ENCODE data around the gene TSEN34. TPM values are rescaled to one million over a fixed set of nuclear protein-coding genes. Genes with fewer than 3 reads are reported as not detected.

The TSEN34 gene
- polyA plus RNA-seq, 1 of the 3 experiments (the other 2 are of a cell fraction) = 82.1 TPM

DNA sequence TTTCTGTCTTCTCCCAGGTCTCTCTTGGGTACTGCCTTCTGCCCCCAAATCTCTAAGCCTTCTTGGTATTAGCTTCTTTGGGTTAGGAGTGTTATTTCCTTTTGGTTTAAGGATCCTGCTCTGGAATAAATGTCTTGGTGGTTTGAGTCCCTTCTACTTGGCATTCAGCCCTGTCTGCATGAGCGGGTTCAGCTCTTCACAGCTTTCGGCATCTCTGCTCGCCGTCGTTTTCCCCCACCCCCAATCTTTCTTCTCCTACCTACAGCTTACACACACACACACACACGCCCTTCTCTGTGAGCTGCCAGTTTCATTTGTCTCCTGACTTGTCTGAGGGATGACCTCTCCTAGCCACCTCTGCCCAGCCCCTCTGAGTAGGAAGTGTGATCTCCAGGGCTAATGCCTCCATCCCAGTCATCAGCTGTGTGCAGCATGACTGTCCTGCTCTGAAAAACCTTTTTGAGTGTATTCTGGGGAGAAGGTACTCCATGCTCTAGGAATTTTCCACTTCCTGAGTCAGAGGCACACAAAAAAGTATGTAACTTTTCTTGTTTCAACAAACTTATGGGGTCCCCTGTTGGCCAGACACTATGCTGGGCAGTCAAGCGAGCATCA lies 48.8 kb upstream of the TSEN34 start:
- Histone ChIP-seq H3K4me1 (ENCODE audit: control insufficient read depth in 1 of 2, insufficient read depth in 2 of 2, low read depth in 1 of 2, low read length in 1 of 2) (peaks cover 0 to 14% of the 10 kb centered on the region in 2 experiments; a peak in 1 of 4 replicates), H3K27me3 (ENCODE audit: insufficient read depth) (no peaks in the 10 kb centered on the region), H3K9me3 (no peaks in the 10 kb centered on the region), H3K4me3 (ENCODE audit: low read depth in 2 of 2, low read length in 1 of 2) (no peak overlapping the region), H3K9ac (no peak overlapping the region), H3K9me2 (no peaks in the 10 kb centered on the region), H4K20me1 (ENCODE audit: insufficient read depth) (peaks cover 47% of the 10 kb centered on the region), H3K4me2 (no peak overlapping the region), H3F3A (replicated peaks; ENCODE audit: insufficient read depth) (no peaks in the 10 kb centered on the region), H3K27ac (ENCODE audit: low read depth in 2 of 2, low read length in 1 of 2) (no peak overlapping the region), H3K79me2 (ENCODE audit: insufficient read depth) (peaks cover 56% of the 10 kb centered on the region), H2AFZ (ENCODE audit: low read depth) (no peak overlapping the region), H3K36me3 (replicated peaks in 1 of 2; ENCODE audit: control insufficient read depth in 1 of 2, insufficient read depth in 2 of 2, low read length in 1 of 2) (peaks cover 29 to 77% of the 10 kb centered on the region in 2 experiments)
- WGBS (ENCODE audit: low lambda C conversion rate) = 93% methylated on average over 7 of the region's 7 CpGs
- CTCF ChIA-PET = no interaction called here
- DNase-seq = no peak
- POLR2A ChIA-PET = interaction anchor here (1.0 kb wide), 1 partner anchor 13 kb away, joined by 3 read pairs; no protein-coding TSS in a partner anchor
- TF ChIP-seq RFX5 (IDR thresholded peaks at IDR 0.05; ENCODE audit: low read length) = no peak
- no peak for TF ChIP-seq RCOR1 (IDR thresholded peaks at IDR 0.05; ENCODE audit: low read length)
- no peak for TF ChIP-seq ELF1 (IDR thresholded peaks at IDR 0.05)
- no peak for TF ChIP-seq MEF2A (IDR thresholded peaks at IDR 0.05; ENCODE audit: borderline replicate concordance, low read depth)
- no peak for TF ChIP-seq POLR2AphosphoS5 (IDR thresholded peaks at IDR 0.05; ENCODE audit: low read depth, low read length)
- no peak for TF ChIP-seq GATA2 (CRISPR knock-in tag; IDR thresholded peaks at IDR 0.05)
- no peak for TF ChIP-seq GABPA (IDR thresholded peaks at IDR 0.05; ENCODE audit: low read depth)
- TF ChIP-seq, protein P1, sequence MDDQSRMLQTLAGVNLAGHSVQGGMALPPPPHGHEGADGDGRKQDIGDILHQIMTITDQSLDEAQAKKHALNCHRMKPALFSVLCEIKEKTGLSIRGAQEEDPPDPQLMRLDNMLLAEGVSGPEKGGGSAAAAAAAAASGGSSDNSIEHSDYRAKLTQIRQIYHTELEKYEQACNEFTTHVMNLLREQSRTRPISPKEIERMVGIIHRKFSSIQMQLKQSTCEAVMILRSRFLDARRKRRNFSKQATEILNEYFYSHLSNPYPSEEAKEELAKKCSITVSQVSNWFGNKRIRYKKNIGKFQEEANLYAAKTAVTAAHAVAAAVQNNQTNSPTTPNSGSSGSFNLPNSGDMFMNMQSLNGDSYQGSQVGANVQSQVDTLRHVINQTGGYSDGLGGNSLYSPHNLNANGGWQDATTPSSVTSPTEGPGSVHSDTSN (IDR thresholded peaks at IDR 0.05) = no peak
- TF ChIP-seq TCF12 (IDR thresholded peaks at IDR 0.05) = no peak
- TF ChIP-seq TAF1 (IDR thresholded peaks at IDR 0.05; ENCODE audit: borderline replicate concordance, low read depth, low read length) = no peak
- TF ChIP-seq EZH2phosphoT487 (IDR thresholded peaks at IDR 0.05; ENCODE audit: borderline replicate concordance, low read depth) = no peak
- TF ChIP-seq, protein P2, sequence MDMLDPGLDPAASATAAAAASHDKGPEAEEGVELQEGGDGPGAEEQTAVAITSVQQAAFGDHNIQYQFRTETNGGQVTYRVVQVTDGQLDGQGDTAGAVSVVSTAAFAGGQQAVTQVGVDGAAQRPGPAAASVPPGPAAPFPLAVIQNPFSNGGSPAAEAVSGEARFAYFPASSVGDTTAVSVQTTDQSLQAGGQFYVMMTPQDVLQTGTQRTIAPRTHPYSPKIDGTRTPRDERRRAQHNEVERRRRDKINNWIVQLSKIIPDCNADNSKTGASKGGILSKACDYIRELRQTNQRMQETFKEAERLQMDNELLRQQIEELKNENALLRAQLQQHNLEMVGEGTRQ (IDR thresholded peaks at IDR 0.05; ENCODE audit: borderline replicate concordance, low read depth, low read length) = no peak

DNA sequence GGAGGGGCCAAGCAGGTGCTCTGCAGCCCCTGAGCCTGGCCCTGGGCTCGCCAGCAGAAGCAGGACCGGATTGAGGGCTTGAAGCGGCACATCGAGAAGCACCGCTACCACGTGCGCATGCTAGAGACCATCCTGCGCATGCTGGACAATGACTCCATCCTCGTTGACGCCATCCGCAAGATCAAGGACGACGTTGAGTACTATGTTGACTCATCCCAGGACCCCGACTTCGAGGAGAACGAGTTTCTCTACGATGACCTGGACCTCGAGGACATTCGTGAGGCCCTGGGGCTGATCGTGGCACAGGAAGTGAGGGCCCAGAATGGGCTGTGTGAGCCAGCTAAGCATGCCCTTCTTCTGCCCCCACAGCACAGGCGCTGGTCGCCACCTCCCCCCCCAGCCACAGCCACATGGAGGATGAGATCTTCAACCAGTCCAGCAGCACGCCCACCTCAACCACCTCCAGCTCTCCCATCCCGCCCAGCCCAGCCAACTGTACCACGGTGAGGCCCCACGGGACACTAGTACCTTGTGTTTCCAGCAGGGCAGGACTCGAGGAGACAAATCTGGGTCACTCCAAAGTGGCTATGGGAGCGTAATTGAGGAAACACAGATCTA lies 45.5 kb upstream of the TSEN34 start:
- peaks cover under 1% of the 10 kb centered on the region for H3F3A ChIP-seq (replicated peaks; ENCODE audit: insufficient read depth)
- TF ChIP-seq RAD21 (IDR thresholded peaks at IDR 0.05; ENCODE audit: low read length) = no peak
- H3K4me2 ChIP-seq = no peak overlapping the region
- H3K36me3 ChIP-seq (replicated peaks in 1 of 2; ENCODE audit: control insufficient read depth in 1 of 2, insufficient read depth in 2 of 2, low read length in 1 of 2) = peaks cover 29 to 93% of the 10 kb centered on the region in 2 experiments
- POLR2A ChIA-PET = no interaction called here
- no peak overlapping the region for H3K27ac ChIP-seq (ENCODE audit: low read depth in 2 of 2, low read length in 1 of 2)
- no peaks in the 10 kb centered on the region for H3K9me3 ChIP-seq
- H3K4me3 ChIP-seq (ENCODE audit: low read depth in 2 of 2, low read length in 1 of 2) = no peak overlapping the region
- H3K4me1 ChIP-seq (ENCODE audit: control insufficient read depth in 1 of 2, insufficient read depth in 2 of 2, low read depth in 1 of 2, low read length in 1 of 2) = peaks cover 0 to under 1% of the 10 kb centered on the region in 2 experiments; a peak in 1 of 4 replicates
- H3K79me2 ChIP-seq (ENCODE audit: insufficient read depth) = peaks cover 25% of the 10 kb centered on the region
- peaks cover 25% of the 10 kb centered on the region for H4K20me1 ChIP-seq (ENCODE audit: insufficient read depth)
- no peaks in the 10 kb centered on the region for H3K27me3 ChIP-seq (ENCODE audit: insufficient read depth)
- CTCF ChIA-PET = interaction anchor here (1.7 kb wide), 1 partner anchor 10 kb away, joined by 3 read pairs; no protein-coding TSS in a partner anchor
- H2AFZ ChIP-seq (ENCODE audit: low read depth) = no peak overlapping the region
- DNase-seq = no peak
- no peak overlapping the region for H3K9ac ChIP-seq
- WGBS (ENCODE audit: low lambda C conversion rate) = 93% methylated on average over 23 of the region's 28 CpGs
- H3K9me2 ChIP-seq = no peaks in the 10 kb centered on the region
